GM12878 (cell line): ENCODE data around the gene IRF2BP1. TPM values are rescaled to one million over a fixed set of nuclear protein-coding genes. Genes with fewer than 3 reads are reported as not detected.

ENCODE experiments used
- ATAC-seq: fragments of 200-7000 bp; cut with Tn5 transposase; 3 replicates; pipeline ENCODE4 v1.9.1; 2020; ENCODE audit warnings: mild to moderate bottlenecking, moderate library complexity
- BruUV-seq: library from RNA; stranded (reverse); fragments of 400-500 nt; replicated peaks from 2 replicates; lab custom pipeline; 2021; lab: Mats Ljungman, UMichigan
- CTCF ChIA-PET: fragments of 300-600 bp; sonication (Branson Sonifier 250); formaldehyde crosslinking; extraction: SDS; loops from one replicate; lab custom pipeline; 2021; ENCODE audit warnings: inconsistent platforms; lab: Yijun Ruan, JAX
- POLR2A ChIA-PET: fragments of 350-600 bp; formaldehyde crosslinking; extraction: SDS; loops from one replicate; lab custom pipeline; 2021; ENCODE audit warnings: inconsistent platforms; lab: Charles Lee
- RAD21 ChIA-PET: fragments of 300-600 bp; sonication (Branson Sonifier 250); formaldehyde crosslinking; loops from one replicate; lab custom pipeline; 2023; ENCODE audit warnings: antibody characterized with exemption; ENCODE audit not compliant: unreplicated experiment; lab: Charles Lee
- SMC1A ChIA-PET: fragments of 300-600 bp; sonication (Branson Sonifier 250); formaldehyde crosslinking; loops from one replicate; lab custom pipeline; 2023; ENCODE audit not compliant: unreplicated experiment, uncharacterized antibody; lab: Charles Lee
- DNase-seq: peaks from one replicate; pipeline ENCODE4 v3.0.0-alpha.2; 2011; ENCODE audit warnings: low read depth, low spot score
- FAIRE-seq: peaks from 3 replicates; lab custom pipeline; 2011; peaks lifted over from hg19 to GRCh38; lab: Jason Lieb, UNC
- H2AFZ ChIP-seq: 2 replicates; pipeline ENCODE4 v1.6.0; 2011; ENCODE audit warnings: low read depth, low read length, control low read depth; ENCODE audit not compliant: control insufficient read depth
- H3K27ac ChIP-seq: 2 replicates; pipeline ENCODE4 v1.5.1; 2011; ENCODE audit warnings: control low read depth; ENCODE audit not compliant: control insufficient read depth, insufficient read depth
- H3K27me3 ChIP-seq, 2 experiments: replicated peaks in 1 of 2; 2 replicates each; pipeline versions ENCODE4 v1.6.0 to v1.6.1; 2011; ENCODE audit warnings: low read length in 1 of 2; ENCODE audit not compliant: control insufficient read depth in 2 of 2, insufficient read depth in 2 of 2
- H3K36me3 ChIP-seq, 2 experiments: 2 replicates each; pipeline ENCODE4 v1.5.1; 2011; ENCODE audit warnings: low read length in 1 of 2; ENCODE audit not compliant: control insufficient read depth in 2 of 2, insufficient read depth in 2 of 2
- H3K4me1 ChIP-seq: 2 replicates; pipeline ENCODE4 v1.6.1; 2011; ENCODE audit warnings: mild to moderate bottlenecking, low read length, moderate library complexity, mixed read lengths; ENCODE audit not compliant: control insufficient read depth, insufficient read depth
- H3K4me2 ChIP-seq: 2 replicates; pipeline ENCODE4 v1.6.0; 2011; ENCODE audit warnings: control low read depth; ENCODE audit not compliant: control insufficient read depth, insufficient read depth
- H3K4me3 ChIP-seq: fragments of 200-600 bp; sonication (generic); 2 replicates; pipeline ENCODE4 v1.5.1; 2016
- H3K79me2 ChIP-seq: 2 replicates; pipeline ENCODE4 v1.6.0; 2011; ENCODE audit warnings: low read length; ENCODE audit not compliant: control insufficient read depth, insufficient read depth
- H3K9ac ChIP-seq: 2 replicates; pipeline ENCODE4 v1.8.0; 2011; ENCODE audit warnings: low read length, control low read depth, mixed read lengths; ENCODE audit not compliant: control insufficient read depth, insufficient read depth
- H3K9me3 ChIP-seq: replicated peaks from 3 replicates; pipeline ENCODE4 v1.5.1; 2011; ENCODE audit warnings: mild to moderate bottlenecking, low read length; ENCODE audit not compliant: control insufficient read depth, insufficient read depth
- H4K20me1 ChIP-seq: 2 replicates; pipeline ENCODE4 v1.6.0; 2011; ENCODE audit not compliant: control insufficient read depth, insufficient read depth
- BCLAF1 ChIP-seq: fragments of 450-650 bp; IDR thresholded peaks from 2 replicates; pipeline ENCODE4 v1.6.1; 2017; ENCODE audit warnings: antibody characterized with exemption, mild to moderate bottlenecking, moderate library complexity
- CHD1 ChIP-seq: IDR thresholded peaks from 2 replicates; pipeline ENCODE4 v1.6.1; 2012; ENCODE audit warnings: low read depth, low read length, improper control_type of control experiment
- MTA2 ChIP-seq: fragments of 450-650 bp; IDR thresholded peaks from 2 replicates; pipeline ENCODE4 v1.6.1; 2016; ENCODE audit warnings: low read depth, mild to moderate bottlenecking, moderate library complexity
- NR2C2 ChIP-seq: IDR thresholded peaks from 2 replicates; pipeline ENCODE4 v1.6.1; 2011; ENCODE audit warnings: borderline replicate concordance, low read depth; ENCODE audit not compliant: control insufficient read depth, insufficient read length
- PAX5 ChIP-seq: IDR thresholded peaks from 2 replicates; pipeline ENCODE4 v1.6.1; 2011; ENCODE audit warnings: low read depth, low read length, borderline replicate concordance
- PKNOX1 ChIP-seq: fragments of 450-650 bp; IDR thresholded peaks from 2 replicates; pipeline ENCODE4 v1.6.1; 2016; ENCODE audit warnings: mild to moderate bottlenecking
- RBBP5 ChIP-seq: fragments of 200-600 bp; sonication (generic); conservative IDR thresholded peaks from 2 replicates; pipeline ENCODE4 v1.6.1; 2016
- RELB ChIP-seq: fragments of 450-650 bp; IDR thresholded peaks from 2 replicates; pipeline ENCODE4 v1.6.1; 2017; ENCODE audit warnings: low read depth, mild to moderate bottlenecking, moderate library complexity
- STAT1 ChIP-seq: fragments of 450-650 bp; conservative IDR thresholded peaks from 2 replicates; pipeline ENCODE4 v1.6.1; 2014; ENCODE audit warnings: antibody characterized with exemption, mild to moderate bottlenecking
- TCF7 ChIP-seq: IDR thresholded peaks from 2 replicates; pipeline ENCODE4 v1.6.1; 2014; ENCODE audit warnings: antibody characterized with exemption, borderline replicate concordance
- WRNIP1 ChIP-seq: IDR thresholded peaks from 2 replicates; pipeline ENCODE4 v1.6.1; 2011; ENCODE audit warnings: low read depth, low read length, improper control_type of control experiment, borderline replicate concordance
- ZNF274 ChIP-seq: IDR thresholded peaks from one replicate; pipeline ENCODE4 v1.8.0; 2011; ENCODE audit not compliant: insufficient read length, insufficient read depth
- ZZZ3 ChIP-seq: IDR thresholded peaks from 2 replicates; pipeline ENCODE4 v1.6.1; 2011; ENCODE audit warnings: low read depth; ENCODE audit not compliant: control insufficient read depth, insufficient read length
- WGBS: methylation state at CpG from one replicate; pipeline ENCODE4 v1.1.6; 2016; ENCODE audit warnings: low lambda C conversion rate; ENCODE audit not compliant: insufficient replicate concordance, insufficient coverage; ENCODE audit errors: missing lambda C conversion rate; 5-methylcytosine and 5-hydroxymethylcytosine counted together
- in situ Hi-C: fragments of 300-500 bp; cut with MboI; formaldehyde crosslinking; loops from 9 replicates; pipeline ENCODE4 v1.14.3; 2018; ENCODE audit warnings: mixed read lengths
- intact Hi-C: fragments of 100-400 bp; cut with micrococcal nuclease; formaldehyde crosslinking; loops from one replicate; pipeline ENCODE4 v1.14.2; 2022; ENCODE audit not compliant: unreplicated experiment
- polyA plus RNA-seq, 11 experiments: library from polyadenylated mRNA; depleted of rRNA in 4 of 11; unstranded in 6 of 11; stranded (reverse) in 5 of 11; fragments of >200 nt; fragmentation: Nextera tagmentation in 4 of 11; fragmentation: Illumina TruSeq in 1 of 11; extraction: Ambion mirVana in 4 of 11; extraction: Trizol in 1 of 11; gene quantifications; 1 replicate in 1 of 11; 2 replicates in 10 of 11; pipeline versions ENCODE4 v1.2.1 to v1.2.3, GENCODE V29; 2011 to 2016; ENCODE audit warnings: inconsistent platforms in 2 of 11, missing spikeins in 2 of 11, low read depth in 1 of 11
- total RNA-seq, 4 experiments: library from RNA; depleted of rRNA in 3 of 4; stranded (reverse); fragments of >200 nt in 3 of 4; fragmentation: Illumina TruSeq in 1 of 4; extraction: Trizol in 1 of 4; gene quantifications; 2 replicates each; pipeline versions ENCODE4 v1.2.1 to v1.2.3, GENCODE V29; 2013 to 2021

Gene IRF2BP1
- total and polyA plus RNA-seq, 10 of the 15 experiments (the other 5 are each of a cell fraction or from before 2014, with no cell fraction given) = 0.31 to 24.4 (median 4.4) TPM

- ATAC-seq = no peak
- CTCF ChIA-PET = interaction anchor here (0.6 to 0.9 kb wide), 2 partner anchors 82 to 105 kb away, joined by 3 read pairs; no protein-coding TSS in a partner anchor
- RAD21 ChIA-PET = interaction anchor here (1.3 to 1.4 kb wide), 2 partner anchors 36 to 37 kb away, joined by 3 to 5 read pairs; partner anchors contain the start of genes FOXA3 and SYMPK
- BruUV-seq = TSS peak; percentile 83
- intact Hi-C loops = loop anchor here (5.0 kb wide), 1 partner anchor 83 kb away; the partner anchor contains the start of gene RSPH6A
- H3K4me3 ChIP-seq = no peak overlapping the region; the same call in 1 of the 2 replicates
- no peak overlapping the region for H2AFZ ChIP-seq
- TF ChIP-seq CHD1 (no peak), NR2C2 (no peak), RBBP5 (no peak), STAT1 (no peak), RELB (no peak), ZNF274 (no peak), TCF7 (no peak), BCLAF1 (no peak), PKNOX1 (no peak), MTA2 (no peak), ZZZ3 (no peak), WRNIP1 (no peak), PAX5 (no peak)
- in situ Hi-C loops = no loop called here
- H3K4me1 ChIP-seq = peaks cover 10% of the 10 kb centered on the region
- H3K27me3 ChIP-seq = no peaks in the 10 kb centered on the region
- no peaks in the 10 kb centered on the region; a peak in 2 of 4 replicates for H3K36me3 ChIP-seq
- H3K9ac ChIP-seq = no peak overlapping the region
- no peak for DNase-seq
- 85% methylated on average over 4 of the region's 4 CpGs for WGBS
- SMC1A ChIA-PET = no interaction called here
- H4K20me1 ChIP-seq = no peaks in the 10 kb centered on the region
- H3K9me3 ChIP-seq = no peaks in the 10 kb centered on the region
- POLR2A ChIA-PET = interaction anchor here (1.1 to 3.7 kb wide), 3 partner anchors 14 to 95 kb away, joined by 5 to 23 read pairs (median 6); partner anchors contain the start of genes CCDC61, FOXA3, IRF2BP1 and SYMPK
- H3K79me2 ChIP-seq = peaks cover 8% of the 10 kb centered on the region
- FAIRE-seq = no peak
- H3K27ac ChIP-seq = no peak overlapping the region
- H3K4me2 ChIP-seq = peak overlapping the region; percentile 73
These were observed 14.1 kb upstream of the IRF2BP1 start for GRCh38 chr19:45899919-45900589.
